Neural cell (in vitro differentiated cells): Measurements from ENCODE around the gene EPHB4.

Experiments
- EZH2 ChIP-seq: fragments of 200-600, 300-800 bp; shearing (Covaris generic), sonication (generic); IDR thresholded peaks from 2 replicates; pipeline ENCODE4 v1.6.1; 2014; ENCODE audit warnings: antibody characterized with exemption, low read length, borderline replicate concordance, mild to moderate bottlenecking; ENCODE audit not compliant: insufficient read depth, poor library complexity, severe bottlenecking
- MXI1 ChIP-seq: fragments of 450-650 bp; conservative IDR thresholded peaks from 2 replicates; pipeline ENCODE4 v1.6.1; 2014; ENCODE audit warnings: antibody characterized with exemption, mild to moderate bottlenecking; ENCODE audit not compliant: poor library complexity, severe bottlenecking
- RAD21 ChIP-seq: fragments of 450-650 bp; conservative IDR thresholded peaks from 2 replicates; pipeline ENCODE4 v1.6.1; 2014; ENCODE audit warnings: antibody characterized with exemption, mild to moderate bottlenecking, moderate library complexity

DNA sequence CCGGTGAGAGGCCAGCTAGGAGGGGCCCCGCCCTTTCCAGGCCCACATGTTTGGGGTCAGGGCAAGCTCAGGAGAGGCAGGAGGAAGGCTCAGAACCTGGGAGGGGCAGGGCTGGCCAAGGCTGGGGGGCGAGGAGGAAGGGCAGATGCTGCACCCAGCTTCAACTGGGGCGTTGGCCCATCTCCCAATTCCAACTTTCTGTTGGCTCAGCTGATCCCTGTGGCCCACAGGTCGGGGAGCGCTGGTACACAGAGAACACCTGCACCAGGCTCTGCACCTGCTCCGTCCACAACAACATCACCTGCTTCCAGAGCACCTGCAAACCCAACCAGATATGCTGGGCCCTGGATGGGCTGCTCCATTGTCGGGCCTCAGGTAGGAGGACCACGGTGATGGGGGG, 53.8 kb downstream of the EPHB4 start:
- TF ChIP-seq EZH2: no peak
- no peak for TF ChIP-seq MXI1
- TF ChIP-seq RAD21: no peak
